HG02588 (cell line): ENCODE results near the gene TTBK2.
"Not testable (repeated sequence)": the region's sequence is repeated elsewhere in the genome, so short reads cannot be mapped to it uniquely, and the experiment has no call there.

ENCODE experiments used
- ATAC-seq: cut with Tn5 transposase; IDR thresholded peaks from one replicate; pipeline ENCODE4 v1.9.1; 2021; ENCODE audit warnings: mild to moderate bottlenecking, moderate library complexity; ENCODE audit not compliant: unreplicated experiment

TTBK2 gene

GRCh38 chr15:42920519-42921341, at the start of gene TTBK2:
Gene TTBK2 (minus strand): TSS chr15:42920778. CDS start chr15:42878617, 42,161 bp downstream.
- peak; percentile 92 for ATAC-seq

- ATAC-seq, result no peak
These were observed 43.9 kb upstream of the TTBK2 start for GRCh38 chr15:42964476-42964875.

GRCh38 chr15:42955518-42955917, 34.9 kb upstream of the TTBK2 start:
- no peak for ATAC-seq

- ATAC-seq, result no peak
These were observed 33.7 kb upstream of the TTBK2 start for GRCh38 chr15:42954291-42954690.

GRCh38 chr15:42948898-42949297, 28.3 kb upstream of the TTBK2 start:
- not testable (repeated sequence) for ATAC-seq

GRCh38 chr15:42940527-42940926, 19.9 kb upstream of the TTBK2 start:
- no peak for ATAC-seq

GRCh38 chr15:42939841-42940240, 19.3 kb upstream of the TTBK2 start:
- no peak for ATAC-seq

- ATAC-seq, result no peak
These were observed 16.6 kb upstream of the TTBK2 start for GRCh38 chr15:42937143-42937542.

- ATAC-seq, result no peak
These were observed 13.5 kb upstream of the TTBK2 start for GRCh38 chr15:42933886-42934667.

GRCh38 chr15:42932833-42933515, 12.4 kb upstream of the TTBK2 start:
- ATAC-seq, result no peak

- no peak for ATAC-seq
These were observed 11.3 kb upstream of the TTBK2 start for GRCh38 chr15:42931702-42932486.

- ATAC-seq, result no peak
These were observed 8.8 kb upstream of the TTBK2 start for GRCh38 chr15:42929306-42929848.

GRCh38 chr15:42921342-42921731, 759 bp upstream of the TTBK2 start:
- no peak for ATAC-seq

GRCh38 chr15:42919799-42920518, 619 bp downstream of the TTBK2 start:
- peak; percentile 29 for ATAC-seq

- ATAC-seq, result no peak
These were observed 1.3 kb downstream of the TTBK2 start for GRCh38 chr15:42919308-42919707.

GRCh38 chr15:42918047-42918446, 2.5 kb downstream of the TTBK2 start:
- ATAC-seq, result no peak

- no peak for ATAC-seq
These were observed 4.8 kb downstream of the TTBK2 start for GRCh38 chr15:42915654-42916315.

- no peak for ATAC-seq
These were observed 5.7 kb downstream of the TTBK2 start for GRCh38 chr15:42914728-42915497.
